ENCODE results near the gene ZNF292.

- TF ChIP-seq POLR2A (IDR thresholded peaks at IDR 0.05) = peak in 2 of 4 donors; percentile 29 to 63
- TF ChIP-seq, protein P1, sequence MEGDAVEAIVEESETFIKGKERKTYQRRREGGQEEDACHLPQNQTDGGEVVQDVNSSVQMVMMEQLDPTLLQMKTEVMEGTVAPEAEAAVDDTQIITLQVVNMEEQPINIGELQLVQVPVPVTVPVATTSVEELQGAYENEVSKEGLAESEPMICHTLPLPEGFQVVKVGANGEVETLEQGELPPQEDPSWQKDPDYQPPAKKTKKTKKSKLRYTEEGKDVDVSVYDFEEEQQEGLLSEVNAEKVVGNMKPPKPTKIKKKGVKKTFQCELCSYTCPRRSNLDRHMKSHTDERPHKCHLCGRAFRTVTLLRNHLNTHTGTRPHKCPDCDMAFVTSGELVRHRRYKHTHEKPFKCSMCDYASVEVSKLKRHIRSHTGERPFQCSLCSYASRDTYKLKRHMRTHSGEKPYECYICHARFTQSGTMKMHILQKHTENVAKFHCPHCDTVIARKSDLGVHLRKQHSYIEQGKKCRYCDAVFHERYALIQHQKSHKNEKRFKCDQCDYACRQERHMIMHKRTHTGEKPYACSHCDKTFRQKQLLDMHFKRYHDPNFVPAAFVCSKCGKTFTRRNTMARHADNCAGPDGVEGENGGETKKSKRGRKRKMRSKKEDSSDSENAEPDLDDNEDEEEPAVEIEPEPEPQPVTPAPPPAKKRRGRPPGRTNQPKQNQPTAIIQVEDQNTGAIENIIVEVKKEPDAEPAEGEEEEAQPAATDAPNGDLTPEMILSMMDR (IDR thresholded peaks at IDR 0.05) = no peak
Observed at GRCh38 chr6:87151781-87152525, 3.4 kb upstream of the ZNF292 start.

Data from esophagus squamous epithelium (tissue), 4 donors.